Activated CD8-positive, alpha-beta memory T cell treated with anti-CD3 and anti-CD28 coated beads for 48 hours (primary cell): Measurements from ENCODE around the gene CALHM1.
"Not testable (repeated sequence)": the region's sequence is repeated elsewhere in the genome, so short reads cannot be mapped to it uniquely, and the experiment has no call there.

ENCODE experiments used
- DNase-seq, 3 experiments: peaks; one replicate each; pipeline ENCODE4 v3.0.0-alpha.2; 2020; ENCODE audit warnings: low read depth in 2 of 3, low spot score in 2 of 3

The CALHM1 gene

GRCh38 chr10:103487410-103487708 lies 28.7 kb upstream of the CALHM1 start:
- no peak for DNase-seq

- DNase-seq = not testable (repeated sequence)
Measured at GRCh38 chr10:103486635-103487409, 28.1 kb upstream of the CALHM1 start.

GRCh38 chr10:103481974-103482531 lies 23.4 kb upstream of the CALHM1 start:
- no peak for DNase-seq

GRCh38 chr10:103480521-103480920 lies 21.8 kb upstream of the CALHM1 start:
- no peak for DNase-seq

DNA sequence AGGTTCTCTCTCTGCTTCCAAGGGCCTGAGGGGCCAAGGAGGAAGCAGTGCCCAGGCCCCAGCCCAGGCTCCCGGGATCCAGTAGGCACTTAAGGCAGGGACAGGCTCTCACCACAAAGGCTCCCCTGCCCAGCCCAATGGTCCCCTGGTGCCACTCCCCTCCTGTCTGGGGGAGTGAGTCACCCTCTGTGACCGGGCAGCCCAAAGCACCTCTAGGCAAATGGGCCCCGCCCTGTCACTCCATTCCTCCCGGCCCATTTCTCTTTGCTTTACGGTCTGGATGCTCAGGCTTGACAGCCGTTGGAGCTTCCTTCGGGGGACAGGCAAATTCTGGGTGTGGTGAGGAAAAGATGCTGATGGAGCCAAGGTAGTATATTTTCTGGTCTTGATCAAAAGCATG lies 20.4 kb upstream of the CALHM1 start, which contains the start of gene CALHM3:
CALHM3 (minus strand) TSS at position 106 of the 400 bp plus-strand sequence. CDS start 208 bp downstream, outside the sequence.
- DNase-seq = no peak

- DNase-seq = no peak
Measured at GRCh38 chr10:103478671-103479070, 20.0 kb upstream of the CALHM1 start.

- DNase-seq = no peak
Measured at GRCh38 chr10:103476046-103476768, 17.5 kb upstream of the CALHM1 start.

- no peak for DNase-seq
Measured at GRCh38 chr10:103475437-103475836, 16.7 kb upstream of the CALHM1 start.

- no peak for DNase-seq
Measured at GRCh38 chr10:103474077-103474476, 15.4 kb upstream of the CALHM1 start.

DNA sequence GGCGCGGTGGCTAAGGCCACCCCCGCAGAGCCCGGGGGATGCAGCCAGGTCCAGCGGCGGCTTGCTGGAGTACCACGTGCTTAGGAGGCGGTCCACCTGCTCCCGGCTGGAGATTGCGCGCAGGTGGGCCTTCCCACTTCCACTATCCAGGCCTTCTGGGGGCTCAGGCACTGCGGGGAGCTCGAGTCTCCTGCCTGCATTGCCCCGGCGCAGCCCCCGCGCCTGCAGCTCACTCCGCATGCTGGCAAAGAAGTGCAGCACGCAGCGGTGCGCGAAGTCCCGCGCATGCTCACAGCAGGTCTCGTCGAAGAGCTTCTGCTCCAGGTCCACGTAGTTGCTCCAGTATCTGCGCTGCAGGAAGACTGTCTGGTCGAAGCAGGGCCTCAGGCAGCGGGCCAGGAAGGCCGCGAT lies 14.6 kb upstream of the CALHM1 start:
- DNase-seq = no peak

GRCh38 chr10:103472005-103472404 lies 13.3 kb upstream of the CALHM1 start:
- DNase-seq = no peak

DNA sequence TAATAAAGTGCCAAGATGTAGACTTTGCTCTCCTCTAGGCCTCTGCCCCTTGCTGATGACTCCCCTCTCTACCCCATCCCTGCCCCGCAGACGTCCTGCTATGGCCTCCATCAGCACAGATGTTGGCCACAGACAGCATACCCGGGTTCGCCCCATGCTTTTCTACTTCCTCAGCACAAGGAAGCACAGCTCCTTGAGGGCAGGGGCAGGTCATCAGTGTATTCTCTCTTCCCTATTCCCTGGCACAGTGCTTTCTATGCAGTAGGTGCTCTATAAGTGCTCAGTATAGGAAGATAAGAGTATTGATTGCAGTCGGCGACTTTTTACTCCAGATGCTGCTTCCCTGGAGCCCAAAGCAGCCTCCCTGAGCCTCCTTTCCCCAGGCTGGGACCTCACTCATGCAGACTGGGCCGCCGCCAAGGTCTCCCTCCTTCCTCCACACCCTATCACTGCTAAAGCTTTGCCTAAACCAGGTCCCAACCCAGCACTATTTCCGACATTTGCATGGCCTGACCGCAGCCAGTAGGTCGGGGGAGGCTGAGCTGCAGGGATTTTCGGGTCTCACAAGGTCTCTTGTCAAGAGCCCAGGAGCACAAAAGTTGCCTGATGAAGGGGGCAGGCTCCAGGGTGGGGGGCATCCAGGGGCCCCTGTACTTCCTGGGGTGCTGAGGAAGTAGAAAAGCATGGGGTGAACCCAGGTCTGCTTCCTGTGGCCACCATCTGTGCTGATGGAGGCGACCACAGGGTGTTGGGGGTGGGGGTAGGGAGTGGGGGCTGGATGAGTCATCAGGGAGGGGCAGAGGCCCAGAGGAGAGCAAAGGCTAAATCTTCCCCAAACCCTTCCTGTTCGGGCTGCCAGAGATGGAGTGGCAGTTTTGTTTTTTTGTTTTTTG lies 12.3 kb upstream of the CALHM1 start:
- peak in 2 of 3 experiments; percentile 57 to 59 for DNase-seq

DNA sequence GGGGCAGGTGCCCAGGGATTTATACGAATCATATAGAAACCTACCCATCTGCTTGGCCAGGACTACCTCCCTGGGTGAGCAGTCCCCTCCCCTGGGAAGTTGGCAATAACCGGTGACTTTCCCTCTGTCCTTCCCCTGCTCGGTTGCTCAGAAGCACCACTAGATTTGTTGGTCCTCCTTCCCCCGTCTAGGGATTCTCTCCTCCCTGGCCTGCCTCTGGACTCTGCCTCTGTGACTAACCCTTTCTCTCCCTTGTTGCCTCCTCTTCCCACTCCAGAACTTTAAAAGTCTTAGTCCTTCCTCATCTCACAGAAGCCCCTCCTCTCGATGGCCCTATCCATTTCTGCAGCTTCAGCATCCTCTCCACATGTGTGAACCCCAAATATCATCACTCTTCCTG lies 10.5 kb upstream of the CALHM1 start:
- no peak for DNase-seq

- no peak for DNase-seq
Measured at GRCh38 chr10:103467406-103467805, 8.7 kb upstream of the CALHM1 start.

DNA sequence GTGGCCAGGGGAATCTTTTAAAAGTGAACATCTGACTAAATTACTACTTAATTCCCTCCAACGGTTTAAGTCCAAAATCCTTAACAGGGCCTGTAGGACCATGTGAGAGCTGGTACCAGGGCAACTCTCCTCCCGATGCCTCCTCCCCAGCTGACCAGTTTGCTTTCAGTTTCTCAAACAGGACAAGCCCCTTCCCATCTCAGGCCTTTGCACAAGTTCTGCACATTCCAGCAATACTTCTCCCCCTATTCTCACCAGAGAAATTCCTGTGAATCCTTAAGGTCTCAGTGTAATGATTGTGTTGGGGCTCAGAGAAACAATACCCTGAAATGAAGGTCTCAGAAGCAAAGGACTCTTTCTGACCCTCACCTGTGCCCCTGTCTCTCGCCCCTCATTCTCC lies 8.0 kb upstream of the CALHM1 start:
- DNase-seq = no peak

DNA sequence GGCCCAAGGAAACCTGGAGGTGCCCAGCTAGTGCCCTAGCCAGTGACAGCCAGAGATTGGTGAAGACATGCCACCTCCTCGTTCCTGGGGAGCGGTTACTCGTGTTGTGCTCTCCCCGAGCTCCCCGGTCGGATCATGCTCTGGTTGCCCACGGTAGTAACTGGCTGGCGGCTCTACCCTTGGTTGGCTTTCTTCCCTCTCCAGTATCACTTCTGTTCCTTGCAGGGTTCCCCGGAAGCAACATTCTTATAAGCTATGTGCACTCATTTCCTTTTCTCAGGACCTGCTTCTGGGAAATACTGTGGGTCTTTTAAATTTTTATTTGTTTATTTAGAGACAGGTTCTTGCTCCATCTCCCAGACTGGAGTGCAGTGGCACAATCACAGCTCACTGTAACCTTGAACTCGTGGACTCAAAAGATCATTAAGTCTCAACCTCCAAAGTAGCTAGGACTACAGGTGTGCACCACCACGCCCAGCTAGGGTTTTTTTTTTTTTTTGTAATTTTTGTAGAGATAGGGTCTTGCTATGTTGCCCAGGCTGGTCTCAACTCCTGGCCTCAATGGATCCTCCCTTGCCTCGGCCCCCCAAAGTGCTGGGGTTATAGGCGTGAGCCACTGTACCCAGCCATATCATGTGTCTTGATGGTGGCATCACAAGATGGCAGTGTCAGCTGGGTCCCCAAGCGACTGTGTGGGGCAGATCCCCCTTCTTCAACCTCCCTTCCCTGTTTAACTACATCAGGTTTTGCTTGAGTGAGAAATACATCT lies 6.9 kb upstream of the CALHM1 start:
- DNase-seq = no peak

DNA sequence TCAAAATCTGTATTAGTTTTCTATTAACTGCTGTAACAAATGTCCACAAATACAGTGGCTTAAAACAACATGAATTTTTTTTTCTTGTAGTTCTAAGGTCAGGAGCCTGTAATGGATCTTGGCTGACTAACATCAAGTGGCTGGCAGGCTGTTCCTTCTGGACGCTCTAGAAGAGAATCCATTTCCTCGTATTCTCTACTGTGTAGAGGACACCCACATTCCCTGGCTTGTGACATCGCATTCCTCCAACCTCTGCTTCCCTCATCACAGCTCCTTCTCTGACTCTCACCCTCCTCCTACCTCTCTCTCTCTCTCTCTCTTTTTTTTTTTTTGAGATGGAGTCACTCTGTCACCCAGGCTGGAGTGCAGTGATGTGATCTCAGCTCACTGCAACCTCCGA lies 4.8 kb upstream of the CALHM1 start:
- DNase-seq = no peak

DNA sequence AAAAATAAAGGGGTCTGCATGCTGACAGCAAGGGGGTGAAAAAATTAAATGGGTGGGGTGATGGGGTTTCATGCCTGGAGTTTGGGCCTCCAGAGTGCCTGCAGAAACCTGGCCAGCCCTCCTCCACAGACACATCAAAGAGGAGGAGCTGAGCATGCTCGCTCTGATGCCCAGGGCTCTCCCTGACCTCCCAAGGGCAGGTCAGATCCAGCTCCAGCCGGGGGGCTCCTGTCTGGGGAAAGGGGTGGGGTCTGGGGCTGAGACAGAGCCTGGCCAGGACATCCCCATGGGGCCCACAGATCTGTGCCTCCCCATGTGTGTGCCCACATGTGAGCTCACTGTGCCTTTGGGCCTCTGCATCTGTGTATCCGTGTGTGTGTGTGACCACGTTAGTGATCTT lies 915 bp upstream of the CALHM1 start:
- DNase-seq = no peak

DNA sequence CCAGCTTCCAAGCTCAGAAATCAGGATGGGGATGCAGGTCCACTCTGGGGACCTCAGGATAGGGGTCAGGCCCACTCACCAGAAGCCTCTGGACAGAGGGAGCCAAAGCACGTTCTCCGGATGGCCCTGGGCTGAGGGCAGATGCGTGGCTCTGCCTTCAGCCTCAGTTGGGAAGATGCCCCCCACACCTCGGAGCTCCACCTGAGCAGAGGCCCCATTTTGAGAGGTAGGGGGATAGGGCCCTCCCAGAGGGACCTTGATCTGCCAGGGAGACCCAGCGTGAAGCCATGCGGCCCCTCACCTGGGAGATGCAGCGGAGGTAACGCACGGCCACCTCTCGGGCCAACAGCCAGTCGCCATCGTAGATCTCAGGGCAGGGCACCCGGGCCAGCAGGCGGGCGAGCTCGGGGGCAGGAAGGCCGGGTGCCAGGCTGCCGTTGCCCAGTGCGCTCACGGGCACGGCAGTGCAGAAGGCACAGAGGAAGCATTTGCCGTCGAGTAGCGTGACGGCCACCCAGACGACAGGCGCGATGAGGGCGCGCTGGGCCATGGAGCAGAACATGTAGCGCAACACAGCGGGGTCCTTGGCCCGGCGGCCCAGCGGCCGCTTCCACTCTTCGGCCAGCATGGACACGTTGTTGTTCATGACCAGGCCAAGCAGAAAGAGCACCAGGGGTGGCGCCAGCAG lies 660 bp downstream of the CALHM1 start:
- no peak for DNase-seq

- DNase-seq = no peak
Measured at GRCh38 chr10:103457176-103457712, 1.5 kb downstream of the CALHM1 start.
